ENCODE measurements around the gene IMPA2.

Gene IMPA2

DNA sequence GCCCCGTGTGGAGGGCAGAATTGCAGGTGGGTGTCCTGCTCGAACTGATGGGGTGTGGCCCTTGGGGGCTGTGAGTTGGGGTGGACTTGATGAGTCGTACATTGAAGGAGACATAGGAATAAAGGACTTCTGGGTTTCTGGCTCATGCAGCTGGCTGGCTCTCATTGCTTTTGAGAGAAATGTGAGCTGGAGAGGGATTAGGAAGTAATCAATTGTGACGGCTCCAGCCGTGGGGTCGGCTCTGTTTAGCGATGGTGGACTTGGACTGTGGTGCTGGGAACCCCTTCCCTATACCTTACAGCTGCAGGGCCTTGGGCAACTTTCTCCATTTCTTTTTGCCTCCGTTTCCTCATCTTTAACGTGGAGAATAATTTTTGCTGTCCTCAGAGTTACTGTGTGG is 9.2 kb downstream of the IMPA2 start:
- Histone ChIP-seq H3K4me1 (ENCODE audit: insufficient read depth, low read length) (peaks cover 20% of the 10 kb centered on the region), H3K9ac (ENCODE audit: low read depth, low read length) (no peak overlapping the region), H3K36me3 (ENCODE audit: insufficient read depth, low read length) (no peaks in the 10 kb centered on the region), H3K9me3 (ENCODE audit: control insufficient read depth, insufficient read depth, low read length) (no peaks in the 10 kb centered on the region)

DNA sequence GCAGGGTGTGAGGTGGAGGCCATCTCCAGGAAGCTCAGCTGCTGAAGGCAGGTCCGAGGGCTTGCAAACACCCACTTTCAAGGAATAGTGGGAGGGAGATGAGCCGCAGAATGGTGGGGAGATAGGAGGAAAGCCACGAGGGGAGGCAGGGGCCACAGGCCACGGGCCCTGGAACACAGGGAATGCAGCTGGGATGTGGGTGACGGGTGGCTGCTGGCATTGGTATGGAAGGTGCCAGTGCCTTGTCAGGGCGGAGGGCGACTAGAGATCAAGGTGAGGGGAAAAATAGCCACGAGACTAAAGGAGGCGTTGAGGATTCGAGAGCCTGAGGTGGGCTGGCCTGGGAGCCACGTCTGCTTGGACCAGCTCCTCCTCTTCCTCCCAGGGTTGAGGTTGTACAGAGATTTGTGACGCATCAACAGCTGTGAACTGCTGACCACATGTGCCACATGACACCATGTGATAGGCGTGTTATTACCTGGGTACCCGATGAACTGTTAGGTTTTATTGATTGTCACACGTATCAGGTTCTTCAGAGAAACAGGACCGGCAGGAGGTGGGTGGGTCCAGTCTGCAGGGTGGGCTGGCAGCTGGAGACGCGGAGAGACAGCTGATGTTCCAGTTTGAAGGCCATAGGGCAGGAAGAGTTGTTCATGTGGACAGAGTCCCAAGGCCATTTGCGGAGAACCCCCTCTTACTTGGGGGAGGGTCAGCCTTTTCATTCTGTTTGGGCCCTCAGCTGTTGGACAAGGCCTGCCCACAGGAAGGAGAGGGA is 9.9 kb downstream of the IMPA2 start:
- H3K9ac ChIP-seq (ENCODE audit: low read depth, low read length), result no peak overlapping the region
- no peaks in the 10 kb centered on the region for H3K36me3 ChIP-seq (ENCODE audit: insufficient read depth, low read length)
- H3K9me3 ChIP-seq (ENCODE audit: control insufficient read depth, insufficient read depth, low read length), result no peaks in the 10 kb centered on the region
- H3K4me1 ChIP-seq (ENCODE audit: insufficient read depth, low read length), result peaks cover 27% of the 10 kb centered on the region

DNA sequence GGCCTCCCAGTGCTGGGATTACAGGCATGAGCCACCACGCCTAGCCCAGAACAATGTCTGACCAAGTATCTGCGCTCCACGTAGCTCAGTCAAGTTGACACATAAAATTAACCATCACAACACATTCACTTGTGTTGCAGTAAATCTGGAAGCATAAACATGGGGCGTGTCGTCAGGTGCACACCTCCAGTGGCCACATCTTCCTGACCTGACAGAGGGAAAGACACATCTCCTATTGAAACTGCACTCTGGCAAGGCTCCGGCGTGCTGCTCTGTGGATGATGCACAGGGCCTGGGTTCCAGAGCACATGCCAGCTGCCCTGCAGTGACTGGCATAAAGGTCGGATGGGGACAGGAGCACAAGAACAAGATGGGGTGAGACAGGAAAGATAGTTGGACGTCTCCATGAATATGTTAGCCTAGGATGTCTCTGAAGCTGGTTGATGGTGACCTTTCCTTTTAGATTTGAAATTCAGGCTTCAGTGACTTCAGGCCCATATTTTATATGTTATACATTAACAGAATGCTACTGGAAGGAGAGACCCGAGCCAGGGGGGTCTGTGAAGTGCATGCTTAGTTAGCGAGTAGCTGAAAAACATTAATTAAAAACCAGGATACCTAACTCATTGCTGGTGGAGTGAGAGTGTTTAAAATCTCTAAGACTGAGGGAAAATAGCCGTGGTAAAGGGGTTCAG is 10.9 kb downstream of the IMPA2 start:
- no peak overlapping the region for H3K9ac ChIP-seq (ENCODE audit: low read depth, low read length)
- no peaks in the 10 kb centered on the region for H3K36me3 ChIP-seq (ENCODE audit: insufficient read depth, low read length)
- H3K4me1 ChIP-seq (ENCODE audit: insufficient read depth, low read length), result peaks cover 29% of the 10 kb centered on the region
- H3K9me3 ChIP-seq (ENCODE audit: control insufficient read depth, insufficient read depth, low read length), result no peaks in the 10 kb centered on the region

DNA sequence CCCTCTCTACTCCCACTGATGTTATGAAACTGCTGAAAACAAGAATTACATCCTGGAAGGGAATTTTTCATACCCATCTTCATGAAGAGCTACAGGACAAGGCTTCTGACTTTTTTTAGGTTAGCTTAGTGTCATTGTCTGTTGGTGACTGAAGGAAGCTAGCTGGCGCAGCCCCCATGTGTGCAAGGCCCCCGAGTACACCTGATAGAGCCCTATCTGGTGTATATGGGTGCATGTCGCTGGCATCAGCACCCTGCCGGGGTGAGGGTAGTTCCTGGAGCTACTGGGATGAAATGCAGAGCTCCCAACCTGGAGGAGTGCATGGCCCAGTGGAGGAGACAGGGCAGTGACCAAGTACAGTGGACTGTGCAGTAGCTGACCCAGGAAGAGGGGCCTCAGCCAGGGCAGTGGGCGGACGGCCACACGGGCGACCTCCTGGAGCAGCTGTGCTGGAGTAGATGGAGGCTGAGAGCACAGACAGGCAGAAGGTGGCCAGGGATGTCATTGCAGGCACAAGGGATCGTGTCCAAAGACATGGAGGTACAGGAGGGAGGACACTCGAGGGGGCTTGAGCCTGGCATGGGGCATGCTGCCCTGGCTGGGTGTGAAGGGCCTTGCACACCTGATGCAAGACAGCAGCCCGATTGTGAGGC is 12.1 kb downstream of the IMPA2 start:
- peaks cover 29% of the 10 kb centered on the region for H3K4me1 ChIP-seq (ENCODE audit: insufficient read depth, low read length)
- H3K9me3 ChIP-seq (ENCODE audit: control insufficient read depth, insufficient read depth, low read length), result no peaks in the 10 kb centered on the region
- H3K36me3 ChIP-seq (ENCODE audit: insufficient read depth, low read length), result no peaks in the 10 kb centered on the region
- H3K9ac ChIP-seq (ENCODE audit: low read depth, low read length), result no peak overlapping the region

DNA sequence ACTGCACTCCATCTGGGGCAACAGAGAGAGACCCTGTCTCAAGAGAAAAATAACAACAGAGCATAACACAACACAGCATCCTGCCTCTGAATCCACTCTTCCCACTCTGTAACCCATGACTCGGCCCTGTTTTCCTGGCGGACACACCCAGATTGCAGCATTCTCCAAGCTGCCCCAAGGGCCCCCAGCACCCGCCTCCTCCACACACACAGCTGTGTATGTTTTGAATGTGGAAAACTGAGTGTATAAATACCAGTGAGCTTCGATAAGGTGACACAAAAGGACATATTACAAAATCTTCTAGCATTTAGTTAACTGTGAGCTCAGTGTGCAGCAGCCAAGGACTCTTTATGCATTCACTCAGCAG is 13.0 kb downstream of the IMPA2 start:
- no peaks in the 10 kb centered on the region for H3K36me3 ChIP-seq (ENCODE audit: insufficient read depth, low read length)
- H3K9ac ChIP-seq (ENCODE audit: low read depth, low read length), result no peak overlapping the region
- H3K4me1 ChIP-seq (ENCODE audit: insufficient read depth, low read length), result peaks cover 27% of the 10 kb centered on the region
- H3K9me3 ChIP-seq (ENCODE audit: control insufficient read depth, insufficient read depth, low read length), result no peaks in the 10 kb centered on the region

DNA sequence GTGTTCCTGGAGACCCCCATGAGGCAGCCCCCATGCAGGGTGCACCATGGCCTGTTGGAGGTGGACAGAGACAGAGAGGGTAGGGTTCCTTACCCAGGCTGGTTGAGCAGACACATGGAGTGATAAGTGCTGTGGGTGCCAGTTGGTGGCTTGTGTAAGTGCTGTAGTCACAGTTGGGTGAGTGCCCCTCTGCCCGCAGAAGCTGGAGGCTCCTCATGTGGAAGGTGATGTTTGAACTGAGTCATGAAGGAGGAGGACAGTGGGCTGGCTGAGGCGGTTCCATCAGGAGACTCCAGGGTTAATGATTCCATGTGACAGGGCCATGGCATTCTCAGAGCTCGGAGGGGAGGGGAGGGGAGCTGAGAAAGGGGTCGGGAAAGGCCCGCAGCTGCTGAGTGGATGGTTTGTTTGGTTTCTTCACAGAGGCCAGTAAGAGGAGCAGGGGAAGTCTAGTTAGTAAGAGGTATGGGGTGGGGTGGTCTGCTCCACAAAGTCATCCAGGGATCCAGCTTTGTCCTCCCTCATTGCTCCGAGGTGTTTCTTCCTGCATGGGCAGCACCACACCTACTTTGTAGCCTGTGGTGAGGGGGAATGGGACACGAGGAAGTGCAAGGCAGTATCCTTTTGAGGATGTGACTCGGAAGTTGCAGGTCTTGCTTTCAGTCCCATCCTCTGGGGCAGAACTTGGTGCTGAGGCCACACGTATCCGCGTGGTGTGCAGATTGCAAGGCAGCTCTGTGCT is 13.6 kb downstream of the IMPA2 start:
- H3K9me3 ChIP-seq (ENCODE audit: control insufficient read depth, insufficient read depth, low read length), result no peaks in the 10 kb centered on the region
- H3K9ac ChIP-seq (ENCODE audit: low read depth, low read length), result peak overlapping the region; percentile 44; the same call in 1 of the 2 replicates
- H3K36me3 ChIP-seq (ENCODE audit: insufficient read depth, low read length), result no peaks in the 10 kb centered on the region
- H3K4me1 ChIP-seq (ENCODE audit: insufficient read depth, low read length), result peaks cover 25% of the 10 kb centered on the region

DNA sequence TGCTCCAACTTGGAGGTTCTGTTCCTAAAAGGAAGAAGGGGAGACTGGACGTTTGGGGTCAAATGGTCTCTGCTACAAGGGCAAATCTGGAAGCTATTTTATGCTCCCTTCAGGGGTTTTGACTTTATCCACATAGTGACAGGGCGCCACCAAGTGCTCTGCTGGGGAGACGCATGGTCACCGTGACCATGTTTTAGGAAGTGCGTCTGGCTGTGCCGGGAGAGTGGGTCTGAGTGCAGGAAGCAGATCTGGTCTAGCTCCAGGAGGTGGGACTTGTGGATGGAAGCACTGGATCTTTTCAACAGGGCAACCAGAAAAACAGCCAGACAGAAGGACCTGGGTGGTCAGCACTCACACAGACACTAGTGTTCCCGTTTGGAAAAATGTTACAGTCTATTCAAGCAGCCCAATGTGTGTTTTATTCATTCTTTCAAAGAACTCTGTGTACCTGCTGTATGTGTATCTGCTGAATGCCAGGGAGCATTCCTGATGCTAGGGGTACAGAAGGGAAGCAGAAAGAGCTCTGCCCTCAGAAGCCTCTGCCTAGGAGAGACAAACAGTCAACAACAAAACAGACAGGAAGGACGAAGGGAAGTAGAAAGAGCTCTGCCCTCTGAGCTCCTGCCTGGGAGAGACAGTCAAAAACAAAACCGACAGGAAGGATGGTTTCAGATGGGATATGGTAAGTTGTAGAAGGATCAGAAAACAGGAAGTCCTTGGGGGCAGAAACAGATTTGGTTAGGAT is 14.3 kb downstream of the IMPA2 start:
- no peaks in the 10 kb centered on the region for H3K36me3 ChIP-seq (ENCODE audit: insufficient read depth, low read length)
- peaks cover 17% of the 10 kb centered on the region for H3K4me1 ChIP-seq (ENCODE audit: insufficient read depth, low read length)
- H3K9me3 ChIP-seq (ENCODE audit: control insufficient read depth, insufficient read depth, low read length), result no peaks in the 10 kb centered on the region
- peak overlapping the region; percentile 44; the same call in 1 of the 2 replicates for H3K9ac ChIP-seq (ENCODE audit: low read depth, low read length)

DNA sequence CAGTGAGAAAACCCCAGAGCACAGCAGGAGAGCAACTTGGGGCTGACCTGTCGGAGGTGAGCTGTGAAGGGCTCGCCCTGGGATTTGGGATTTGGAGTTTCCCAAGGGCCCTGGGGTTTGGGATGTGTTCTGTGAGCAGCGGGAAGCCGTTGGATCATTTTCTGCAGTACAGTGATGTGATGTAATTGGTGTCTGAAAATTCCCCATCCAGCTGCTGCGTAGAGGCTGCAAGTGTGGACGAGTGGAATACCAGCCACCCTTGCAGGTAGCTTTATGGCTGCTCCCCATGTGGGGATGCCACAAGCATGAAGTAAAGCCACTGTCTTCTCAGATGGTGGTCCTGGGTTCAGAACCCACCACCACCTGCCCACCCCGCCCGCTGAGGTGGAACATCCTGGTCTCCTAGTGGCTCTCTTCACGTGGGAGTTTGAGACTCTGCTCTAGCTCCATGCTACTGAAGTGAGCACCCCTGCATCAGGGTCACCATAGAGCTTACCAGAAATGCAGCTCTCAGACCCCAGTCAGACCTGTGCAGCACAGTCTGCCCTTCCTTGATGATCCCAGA is 15.0 kb downstream of the IMPA2 start:
- no peaks in the 10 kb centered on the region for H3K9me3 ChIP-seq (ENCODE audit: control insufficient read depth, insufficient read depth, low read length)
- no peak overlapping the region for H3K9ac ChIP-seq (ENCODE audit: low read depth, low read length)
- peaks cover 4% of the 10 kb centered on the region; the same call in 1 of the 2 replicates for H3K36me3 ChIP-seq (ENCODE audit: insufficient read depth, low read length)

DNA sequence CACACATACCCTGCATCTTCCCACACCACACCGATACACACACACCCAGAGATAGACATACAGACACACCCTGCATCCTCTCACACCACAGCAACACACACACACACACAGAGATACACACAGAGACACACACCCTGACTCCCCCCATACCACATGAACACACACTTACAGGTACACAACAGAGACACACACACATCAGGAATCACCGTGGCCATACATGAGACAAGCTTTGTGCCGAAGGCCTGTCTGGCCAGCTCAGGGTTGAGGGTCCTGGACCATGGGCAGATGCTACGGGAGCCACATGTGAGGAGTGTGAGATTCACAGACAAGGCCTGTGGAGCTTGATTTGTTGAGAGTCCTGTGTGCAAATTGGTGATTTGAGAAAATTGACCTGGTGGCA is 15.6 kb downstream of the IMPA2 start:
- H3K9ac ChIP-seq (ENCODE audit: low read depth, low read length), result no peak overlapping the region
- peaks cover 17% of the 10 kb centered on the region for H3K4me1 ChIP-seq (ENCODE audit: insufficient read depth, low read length)
- H3K9me3 ChIP-seq (ENCODE audit: control insufficient read depth, insufficient read depth, low read length), result no peaks in the 10 kb centered on the region
- peaks cover 7% of the 10 kb centered on the region; the same call in 1 of the 2 replicates for H3K36me3 ChIP-seq (ENCODE audit: insufficient read depth, low read length)

More for the DNA sequence above, 15.0 kb downstream of the IMPA2 start:
- peaks cover 17% of the 10 kb centered on the region for H3K4me1 ChIP-seq (ENCODE audit: insufficient read depth, low read length)

DNA sequence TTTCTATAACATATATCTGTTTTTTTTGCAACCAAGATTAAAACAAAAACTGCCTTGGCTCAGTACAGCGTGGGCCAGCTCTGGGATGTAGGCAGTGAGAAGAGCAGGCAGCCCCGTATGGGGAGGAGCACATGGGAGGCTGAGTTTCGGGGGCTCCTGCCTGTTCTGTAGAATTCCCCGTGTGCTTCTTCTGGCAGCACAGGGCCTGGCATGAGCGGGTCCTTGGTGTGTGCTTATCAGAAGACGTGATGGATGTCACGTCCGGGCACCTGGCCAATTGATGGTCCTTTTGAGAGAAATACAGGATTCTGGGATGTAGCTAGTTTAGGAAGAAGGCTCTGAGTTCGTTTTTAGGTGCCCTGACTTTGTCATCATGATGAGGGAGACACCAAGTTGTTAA is 16.2 kb downstream of the IMPA2 start:
- peaks cover 17% of the 10 kb centered on the region for H3K4me1 ChIP-seq (ENCODE audit: insufficient read depth, low read length)
- H3K9me3 ChIP-seq (ENCODE audit: control insufficient read depth, insufficient read depth, low read length), result no peaks in the 10 kb centered on the region
- H3K36me3 ChIP-seq (ENCODE audit: insufficient read depth, low read length), result peaks cover 7% of the 10 kb centered on the region; the same call in 1 of the 2 replicates
- H3K9ac ChIP-seq (ENCODE audit: low read depth, low read length), result no peak overlapping the region

DNA sequence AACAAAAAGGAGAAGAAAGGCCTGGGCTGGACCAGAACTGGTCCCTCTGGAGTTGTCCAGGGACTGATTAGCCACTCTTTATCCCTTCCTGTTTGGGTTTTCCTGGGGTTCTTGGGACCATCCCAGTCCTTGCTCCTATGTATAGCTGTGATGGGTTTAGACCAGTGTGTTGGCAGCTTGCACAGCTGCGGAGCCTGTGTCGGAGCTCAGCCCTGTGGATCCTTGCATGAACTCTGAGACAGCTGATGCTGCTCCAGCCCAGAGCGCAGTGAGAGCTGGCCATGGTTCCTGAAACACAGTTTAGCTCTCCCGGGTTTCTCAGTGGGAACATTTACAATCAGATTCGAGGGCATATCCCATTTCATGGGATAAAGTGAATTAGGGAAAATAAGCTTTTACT is 16.9 kb downstream of the IMPA2 start:
- H3K36me3 ChIP-seq (ENCODE audit: insufficient read depth, low read length), result peaks cover 7% of the 10 kb centered on the region; the same call in 1 of the 2 replicates
- H3K4me1 ChIP-seq (ENCODE audit: insufficient read depth, low read length), result peaks cover 17% of the 10 kb centered on the region
- no peaks in the 10 kb centered on the region for H3K9me3 ChIP-seq (ENCODE audit: control insufficient read depth, insufficient read depth, low read length)
- no peak overlapping the region for H3K9ac ChIP-seq (ENCODE audit: low read depth, low read length)

DNA sequence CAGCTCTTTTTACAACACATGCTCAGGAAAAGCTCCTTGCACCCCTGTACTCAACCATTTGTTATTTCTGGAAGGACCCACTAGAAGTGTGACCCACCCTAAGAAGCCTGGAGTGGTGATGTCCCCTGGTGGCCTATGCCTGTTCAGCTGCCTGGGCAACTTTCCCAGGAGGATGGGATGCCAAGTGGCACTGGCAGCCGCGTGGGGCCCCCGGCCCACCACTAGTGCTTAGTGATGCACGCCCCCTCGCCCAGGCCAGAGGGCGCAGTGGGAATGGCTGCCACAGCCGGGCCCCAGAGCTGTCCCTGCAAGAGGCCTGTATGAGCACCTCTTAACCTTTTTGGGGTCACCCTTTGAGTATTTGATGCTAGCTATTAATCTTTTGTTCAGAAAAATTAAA is 18.1 kb downstream of the IMPA2 start:
- no peak overlapping the region for H3K9ac ChIP-seq (ENCODE audit: low read depth, low read length)
- no peaks in the 10 kb centered on the region for H3K9me3 ChIP-seq (ENCODE audit: control insufficient read depth, insufficient read depth, low read length)
- peaks cover 14% of the 10 kb centered on the region for H3K4me1 ChIP-seq (ENCODE audit: insufficient read depth, low read length)
- peaks cover 7% of the 10 kb centered on the region; the same call in 1 of the 2 replicates for H3K36me3 ChIP-seq (ENCODE audit: insufficient read depth, low read length)

DNA sequence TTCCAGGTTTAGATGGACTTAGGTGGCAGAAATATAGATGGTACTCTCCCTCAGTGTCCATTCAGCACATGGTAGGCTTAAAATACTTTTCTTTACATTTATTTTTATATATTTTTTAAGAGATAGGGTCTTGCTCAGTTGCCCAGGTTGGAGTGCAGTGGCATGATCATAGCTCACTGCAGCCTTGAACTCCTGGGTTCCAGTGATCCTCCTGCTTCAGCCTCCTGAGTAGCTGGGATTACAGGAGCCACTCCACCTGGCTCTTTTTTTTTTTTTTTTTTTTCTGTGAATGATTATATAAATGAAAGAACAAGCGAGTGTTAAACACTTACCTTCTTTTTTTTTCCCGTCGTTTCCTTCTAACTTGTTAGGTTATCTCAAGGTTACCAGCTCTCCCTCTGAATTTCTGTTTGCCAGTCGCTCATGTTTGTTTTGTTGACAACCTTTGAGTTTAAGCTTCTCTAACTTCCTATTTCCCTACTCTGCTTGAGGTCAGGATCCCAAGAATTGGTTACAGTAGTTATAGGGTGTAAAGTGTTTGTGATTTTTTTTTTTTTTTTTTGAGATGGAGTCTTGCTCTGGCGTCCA is 18.9 kb downstream of the IMPA2 start:
- H3K9me3 ChIP-seq (ENCODE audit: control insufficient read depth, insufficient read depth, low read length), result no peaks in the 10 kb centered on the region
- H3K9ac ChIP-seq (ENCODE audit: low read depth, low read length), result no peak overlapping the region
- H3K36me3 ChIP-seq (ENCODE audit: insufficient read depth, low read length), result peaks cover 7% of the 10 kb centered on the region; the same call in 1 of the 2 replicates
- peaks cover 11% of the 10 kb centered on the region for H3K4me1 ChIP-seq (ENCODE audit: insufficient read depth, low read length)
